Stomach (tissue), 4 donors: ENCODE measurements around the gene PBX2.

Source experiments
- EP300 ChIP-seq: sonication (generic); formaldehyde crosslinking; IDR thresholded peaks from one replicate; pipeline ENCODE4 v1.6.1; 2017; ENCODE audit warnings: antibody characterized with exemption
- POLR2A ChIP-seq, 4 donors: fragments of 450-650 bp; IDR thresholded peaks; one replicate each; pipeline ENCODE4 v1.6.1; 2016; ENCODE audit warnings: antibody characterized with exemption in 4 of 4, control low read depth in 2 of 4, mild to moderate bottlenecking in 1 of 4, moderate library complexity in 1 of 4
- TF ChIP-seq, protein P1 (sequence below), 7 experiments: fragments of 450-650 bp in 4 of 7; fragments of 200-600 bp in 3 of 7; sonication (generic) in 3 of 7; IDR thresholded peaks; one replicate each; pipeline ENCODE4 v1.5.1; 2016 to 2019; ENCODE audit warnings: antibody characterized with exemption in 7 of 7, control low read depth in 2 of 7, mild to moderate bottlenecking in 1 of 7

DNA sequence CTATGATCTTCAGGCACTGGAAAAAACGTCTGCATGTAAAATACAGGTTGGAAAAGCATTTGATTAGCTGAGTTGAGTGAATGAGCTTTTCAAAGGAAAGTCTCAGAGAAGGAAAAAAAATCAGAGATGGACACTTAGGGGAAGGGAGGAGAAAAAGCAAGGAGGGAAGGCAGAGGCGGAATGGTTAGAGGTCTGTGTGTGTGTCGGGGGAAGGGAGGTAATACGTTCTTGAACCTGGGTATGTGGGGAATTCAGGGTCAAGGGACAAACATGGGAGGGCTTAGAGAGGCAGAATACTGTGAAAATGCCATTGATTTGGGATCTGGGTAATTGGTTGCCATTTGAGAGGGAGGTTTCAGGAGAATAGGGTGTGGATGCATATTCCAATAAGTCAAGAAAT lies 43.3 kb downstream of the PBX2 start:
- no peak for TF ChIP-seq POLR2A (IDR thresholded peaks at IDR 0.05)
- TF ChIP-seq, protein P1, sequence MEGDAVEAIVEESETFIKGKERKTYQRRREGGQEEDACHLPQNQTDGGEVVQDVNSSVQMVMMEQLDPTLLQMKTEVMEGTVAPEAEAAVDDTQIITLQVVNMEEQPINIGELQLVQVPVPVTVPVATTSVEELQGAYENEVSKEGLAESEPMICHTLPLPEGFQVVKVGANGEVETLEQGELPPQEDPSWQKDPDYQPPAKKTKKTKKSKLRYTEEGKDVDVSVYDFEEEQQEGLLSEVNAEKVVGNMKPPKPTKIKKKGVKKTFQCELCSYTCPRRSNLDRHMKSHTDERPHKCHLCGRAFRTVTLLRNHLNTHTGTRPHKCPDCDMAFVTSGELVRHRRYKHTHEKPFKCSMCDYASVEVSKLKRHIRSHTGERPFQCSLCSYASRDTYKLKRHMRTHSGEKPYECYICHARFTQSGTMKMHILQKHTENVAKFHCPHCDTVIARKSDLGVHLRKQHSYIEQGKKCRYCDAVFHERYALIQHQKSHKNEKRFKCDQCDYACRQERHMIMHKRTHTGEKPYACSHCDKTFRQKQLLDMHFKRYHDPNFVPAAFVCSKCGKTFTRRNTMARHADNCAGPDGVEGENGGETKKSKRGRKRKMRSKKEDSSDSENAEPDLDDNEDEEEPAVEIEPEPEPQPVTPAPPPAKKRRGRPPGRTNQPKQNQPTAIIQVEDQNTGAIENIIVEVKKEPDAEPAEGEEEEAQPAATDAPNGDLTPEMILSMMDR (IDR thresholded peaks at IDR 0.05), result no peak
- no peak for TF ChIP-seq EP300
